G401.6 (cell line): Measurements from ENCODE around the gene RHOT1.
"Not testable (repeated sequence)": the region's sequence is repeated elsewhere in the genome, so short reads cannot be mapped to it uniquely, and the experiment has no call there.

ENCODE experiments used
- FAIRE-seq: peaks from 2 replicates; lab custom pipeline; 2012; peaks lifted over from hg19 to GRCh38; lab: Jason Lieb, UNC

The RHOT1 gene

GRCh38 chr17:32142038-32142856, at the start of gene RHOT1:
Gene RHOT1, plus strand, starts transcription at chr17:32142502. Its CDS starts 191 bp downstream, at chr17:32142693.
- no peak for FAIRE-seq

DNA sequence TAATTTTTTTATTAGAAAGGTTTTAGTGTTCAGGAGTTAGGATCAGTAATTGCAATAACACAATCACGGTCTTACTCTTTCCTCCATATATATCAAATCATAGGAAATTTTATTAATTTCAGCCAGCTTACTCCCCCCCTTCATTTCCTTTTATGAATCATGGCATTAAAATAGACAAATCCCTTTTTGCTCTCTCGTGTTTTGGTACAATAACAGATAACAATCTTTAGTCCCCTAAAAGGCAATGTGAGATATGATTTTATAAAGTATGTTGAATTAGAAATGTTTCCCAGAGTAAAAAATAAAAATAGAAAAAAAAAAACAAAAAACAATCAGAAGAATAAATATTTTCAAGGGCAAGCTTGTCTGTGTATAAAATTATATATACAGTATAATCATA, 42.6 kb upstream of the RHOT1 start:
- no peak for FAIRE-seq

DNA sequence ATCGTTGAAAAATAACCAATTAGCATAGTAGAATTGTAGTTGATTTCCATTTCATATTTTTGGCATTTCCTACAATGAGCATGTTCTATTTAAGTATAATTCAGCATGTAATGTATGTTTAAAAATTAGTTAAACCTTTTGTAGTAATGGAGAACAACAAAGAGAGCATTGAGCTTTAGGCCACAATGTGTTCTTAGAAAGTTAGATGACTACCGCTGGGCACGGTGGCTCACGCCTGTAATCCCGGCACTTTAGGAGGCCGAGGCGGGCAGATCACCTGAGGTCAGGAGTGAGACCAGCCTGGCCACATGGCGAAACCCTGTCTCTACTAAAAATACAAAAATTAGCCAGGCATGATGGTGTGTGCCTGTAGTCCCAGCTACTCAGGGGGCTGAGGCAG, 42.0 kb upstream of the RHOT1 start:
- not testable (repeated sequence) for FAIRE-seq

DNA sequence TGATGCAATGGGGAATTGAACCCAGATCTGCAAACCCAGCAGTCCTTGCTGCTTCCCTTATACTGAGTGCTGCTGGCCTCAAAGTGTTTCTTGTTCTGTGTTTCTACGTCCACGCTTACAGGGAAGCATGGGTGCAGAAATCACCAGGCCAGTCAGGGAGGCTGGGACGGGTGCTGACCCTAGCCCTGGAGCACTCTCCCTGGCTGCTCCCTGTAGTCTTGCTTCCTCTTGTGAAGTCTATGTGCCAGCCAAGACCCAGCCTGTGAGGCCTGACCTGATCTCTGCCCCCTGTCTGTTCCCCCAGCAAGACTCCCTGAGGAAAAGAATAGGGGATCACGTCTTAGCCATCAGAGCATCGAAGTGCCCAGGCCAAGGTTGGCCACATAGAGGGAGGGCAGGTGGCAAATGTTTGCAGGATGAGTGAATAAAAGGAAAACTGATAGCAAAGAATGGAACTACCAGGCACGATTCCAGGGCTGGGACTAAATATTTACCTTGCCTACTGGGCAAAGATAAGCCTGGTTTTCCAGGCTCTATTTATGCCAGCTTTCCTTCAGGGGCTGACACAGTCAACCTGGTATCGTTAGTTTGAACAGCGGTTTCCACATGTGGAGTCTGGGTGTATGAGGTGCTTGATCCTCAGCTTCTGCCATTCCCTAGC, 41.2 kb upstream of the RHOT1 start:
- no peak for FAIRE-seq

DNA sequence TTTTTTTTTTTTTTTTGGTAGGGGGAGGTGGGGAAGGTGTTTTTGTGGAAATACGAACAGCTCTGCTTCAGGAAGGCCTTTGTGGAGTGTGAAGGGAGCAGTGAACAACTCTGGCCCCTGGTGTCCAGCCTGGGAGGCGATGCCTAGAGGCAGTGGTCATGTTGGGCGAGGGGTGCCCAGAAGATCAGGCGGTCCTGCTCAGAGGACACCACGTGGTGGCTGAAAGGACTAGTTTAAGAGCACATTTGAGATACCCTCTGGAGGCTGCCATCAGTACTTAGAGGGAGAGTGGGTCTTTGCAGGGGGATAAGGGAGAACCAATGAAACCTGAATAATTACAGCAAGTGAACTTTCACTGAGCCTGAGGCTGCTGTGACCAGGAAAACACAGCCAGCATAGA, 40.1 kb upstream of the RHOT1 start:
- no peak for FAIRE-seq

DNA sequence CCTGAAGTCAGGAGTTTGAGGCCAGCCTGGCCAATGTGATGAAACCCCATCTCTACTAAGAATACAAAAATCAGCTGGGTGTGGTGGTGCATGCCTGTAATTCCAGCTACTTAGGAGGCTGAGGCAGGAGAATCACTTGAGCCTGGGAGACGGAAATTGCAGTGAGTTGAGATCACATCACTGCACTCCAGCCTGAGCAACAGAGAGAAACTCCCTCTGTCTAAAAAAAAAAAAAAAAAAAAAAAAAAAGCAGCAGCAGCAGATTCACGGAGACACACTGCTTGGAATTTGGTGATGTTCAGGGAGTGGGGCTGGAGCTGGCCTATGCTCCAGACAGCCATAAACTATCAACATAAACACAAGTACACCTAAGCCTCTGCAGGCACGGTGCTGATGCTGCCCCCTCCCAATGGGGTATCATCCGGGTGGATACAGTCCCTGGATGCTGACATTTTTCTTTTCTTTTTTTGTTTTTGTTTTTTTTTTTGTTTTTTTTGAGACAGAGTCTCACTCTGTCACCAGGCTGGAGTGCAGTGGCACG, 39.6 kb upstream of the RHOT1 start:
- FAIRE-seq: no peak

DNA sequence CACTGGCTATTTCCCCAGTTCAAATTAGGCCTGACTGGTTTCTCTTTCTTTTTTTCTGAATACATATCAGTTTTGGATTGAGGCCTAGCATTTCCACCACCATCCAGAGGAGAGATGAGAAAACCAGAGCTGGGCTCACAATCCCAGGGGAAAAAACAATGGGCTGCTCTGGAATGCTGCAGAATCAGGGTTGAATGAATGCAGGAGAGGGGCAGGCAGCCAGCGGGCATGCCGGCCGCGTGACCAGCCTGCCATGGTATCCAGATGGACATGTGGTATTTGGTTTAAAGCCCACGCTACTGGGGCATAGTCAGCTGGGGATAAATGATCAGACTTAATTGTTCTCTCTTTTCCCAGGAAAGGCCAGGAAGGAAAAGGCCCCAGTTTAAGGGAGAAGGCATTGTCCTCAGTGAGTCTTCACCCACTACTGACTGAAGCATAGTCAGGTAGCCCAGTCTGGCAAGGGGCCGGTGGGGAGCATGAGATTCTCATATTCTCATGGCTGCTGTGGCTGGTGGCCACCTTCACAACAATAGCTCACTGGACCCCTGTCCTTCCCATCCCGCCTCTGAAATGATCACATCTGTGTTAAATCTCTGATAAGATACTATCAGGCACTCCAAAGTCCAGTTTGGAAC, 38.7 kb upstream of the RHOT1 start:
- no peak for FAIRE-seq

GRCh38 chr17:32104158-32104557, 38.1 kb upstream of the RHOT1 start:
- FAIRE-seq: no peak

DNA sequence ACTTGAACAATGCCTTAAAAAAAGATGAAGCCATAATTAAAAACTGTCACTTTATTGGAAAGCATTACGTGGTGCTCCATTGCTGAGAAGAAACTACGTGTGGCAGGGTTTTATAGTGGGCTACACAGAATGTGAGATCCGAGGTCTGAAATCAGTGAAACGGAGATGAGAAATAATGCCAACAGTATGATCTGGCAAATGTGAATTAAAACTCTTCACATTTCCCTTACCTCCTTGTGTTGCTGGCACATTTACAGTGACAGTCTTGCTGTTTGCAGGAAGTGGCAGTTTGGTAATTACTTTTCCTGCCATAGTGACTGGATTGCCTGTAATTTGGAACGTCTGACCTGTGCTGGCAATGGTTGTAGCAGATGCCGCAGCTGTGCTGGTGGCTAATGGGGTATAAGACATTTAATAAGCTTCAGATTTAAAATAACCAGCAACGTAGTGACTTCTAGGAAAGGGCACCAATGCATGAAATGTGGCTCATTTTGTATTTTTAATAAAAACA, 35.8 kb upstream of the RHOT1 start:
- not testable (repeated sequence) for FAIRE-seq

GRCh38 chr17:32107194-32107593, 35.1 kb upstream of the RHOT1 start:
- not testable (repeated sequence) for FAIRE-seq

- no peak for FAIRE-seq
Observed at GRCh38 chr17:32110596-32110995, 31.7 kb upstream of the RHOT1 start.

GRCh38 chr17:32111141-32111771, 31.0 kb upstream of the RHOT1 start:
- no peak for FAIRE-seq

DNA sequence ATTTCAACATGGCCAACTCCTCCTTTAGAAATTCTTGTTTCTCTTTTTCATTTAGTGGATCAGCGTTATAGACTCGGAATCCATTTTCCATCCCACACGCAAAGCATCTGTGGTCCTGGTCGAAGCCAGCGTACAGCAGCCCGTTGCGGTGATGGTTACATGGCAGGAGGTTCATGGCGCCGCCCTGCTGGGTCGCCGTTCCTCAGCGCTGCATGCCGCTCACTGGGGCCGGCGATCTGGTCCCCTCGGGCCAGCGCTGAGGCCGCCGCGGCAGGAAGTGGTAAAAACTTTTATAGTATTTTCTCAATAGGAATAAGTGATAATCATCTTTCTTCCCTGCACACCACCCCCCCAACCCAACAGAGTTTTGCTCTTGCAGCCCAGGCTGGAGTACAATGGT, 29.9 kb upstream of the RHOT1 start:
- FAIRE-seq: no peak

DNA sequence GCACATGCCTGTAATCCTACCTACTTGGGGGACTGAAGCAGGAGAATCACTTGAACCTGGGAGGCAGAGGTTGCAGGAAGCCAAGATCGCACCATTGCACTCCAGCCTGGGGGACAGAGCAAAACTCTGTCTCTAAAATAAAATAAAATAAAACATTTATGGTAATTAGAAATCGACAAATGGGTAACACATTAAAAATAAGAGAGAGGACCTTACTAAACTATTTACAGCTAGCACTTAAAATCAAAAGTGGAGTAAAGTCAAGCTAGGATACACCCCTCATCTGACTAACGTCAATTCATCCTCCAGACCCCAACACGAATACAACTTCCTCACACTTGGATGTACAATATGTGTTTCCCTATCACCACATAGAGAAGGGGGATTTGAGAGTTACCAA, 27.8 kb upstream of the RHOT1 start:
- no peak for FAIRE-seq

GRCh38 chr17:32115546-32115945, 26.8 kb upstream of the RHOT1 start:
- FAIRE-seq: not testable (repeated sequence)

GRCh38 chr17:32116937-32117336, 25.4 kb upstream of the RHOT1 start:
- FAIRE-seq: no peak

- no peak for FAIRE-seq
Observed at GRCh38 chr17:32117399-32117798, 24.9 kb upstream of the RHOT1 start.

- not testable (repeated sequence) for FAIRE-seq
Observed at GRCh38 chr17:32118088-32118487, 24.2 kb upstream of the RHOT1 start.

DNA sequence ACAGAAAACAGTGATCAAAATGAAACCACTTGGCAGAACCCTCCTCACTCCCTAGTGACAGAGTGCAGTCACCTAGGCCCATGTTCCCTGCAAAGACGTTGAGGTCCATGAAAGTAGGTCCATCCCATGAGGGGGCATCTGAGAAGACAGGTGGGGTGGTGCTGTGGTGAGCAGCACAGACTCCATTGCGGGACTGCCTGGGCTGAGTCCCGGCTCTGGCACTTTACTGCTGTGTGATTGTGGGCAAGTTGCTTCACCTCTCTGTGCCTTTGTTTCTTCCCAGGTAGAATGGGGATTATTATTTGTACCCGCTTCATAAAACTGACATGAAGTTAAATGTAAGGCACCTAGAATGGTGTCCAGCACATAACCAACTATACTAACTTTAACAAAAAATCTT, 23.5 kb upstream of the RHOT1 start:
- no peak for FAIRE-seq

DNA sequence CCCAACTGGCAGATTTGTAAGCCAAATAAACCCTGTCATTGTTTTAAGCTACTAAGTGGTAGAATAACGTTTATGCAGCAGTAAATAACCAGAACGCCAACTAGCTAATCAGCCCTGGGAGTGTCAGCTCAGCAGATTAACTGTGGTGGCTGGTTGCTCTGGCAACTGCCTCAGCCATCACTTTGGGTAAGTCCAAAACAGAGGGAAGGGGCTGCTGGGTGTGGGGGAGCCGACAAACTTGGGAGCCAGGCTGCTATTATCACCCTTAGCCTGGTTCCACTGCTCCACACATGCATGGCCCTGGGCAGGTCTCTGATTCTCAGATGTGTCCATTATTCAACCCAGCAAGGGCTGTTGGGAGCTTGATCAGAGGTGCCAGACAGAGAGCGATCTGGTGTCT, 22.2 kb upstream of the RHOT1 start:
- no peak for FAIRE-seq

- FAIRE-seq: no peak
Observed at GRCh38 chr17:32120716-32121115, 21.6 kb upstream of the RHOT1 start.

DNA sequence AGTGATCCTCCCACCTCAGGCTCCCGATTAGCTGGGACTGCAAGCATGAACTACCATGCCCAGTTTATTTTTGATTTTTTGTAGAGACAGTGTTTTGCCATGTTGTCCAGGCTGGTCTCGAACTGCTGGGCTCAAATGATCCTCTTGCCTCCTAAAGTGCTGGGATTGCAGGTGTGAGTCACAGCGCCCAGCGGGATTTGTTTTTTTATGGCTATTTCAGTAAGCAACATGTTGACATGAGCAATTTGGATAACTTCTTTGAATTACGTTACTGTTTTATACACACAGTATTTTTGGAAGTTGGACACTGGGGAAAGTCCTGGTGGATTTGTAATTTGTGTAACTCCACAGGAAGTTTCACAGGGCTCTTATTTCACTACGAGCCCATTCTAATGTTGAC, 18.5 kb upstream of the RHOT1 start:
- no peak for FAIRE-seq
